Measurements from ENCODE around the gene ESAM. TPM values are rescaled to one million over a fixed set of nuclear protein-coding genes. Genes with fewer than 3 reads are reported as not detected.

Gene ESAM
- total RNA-seq, 4 donors from 2014 or later = 18.6 to 45.9 (median 33.0) TPM

GRCh38 chr11:124752471-124753102 lies 9.5 kb downstream of the ESAM start:
- Histone ChIP-seq H3K4me3 (no peak overlapping the region), H3K27me3 (peaks cover 0 to 97% of the 10 kb centered on the region in 2 donors), H3K9me3 (no peaks in the 10 kb centered on the region), H3K36me3 (no peaks in the 10 kb centered on the region), H3K4me1 (peaks cover 0 to 17% (median 0%) of the 10 kb centered on the region in 4 donors), H3K27ac (no peak overlapping the region)
- DNase-seq (ENCODE audit: low spot score in 2 of 2) = no peak
- TF ChIP-seq POLR2A (IDR thresholded peaks at IDR 0.05) = no peak
- no peak for TF ChIP-seq CTCF (IDR thresholded peaks at IDR 0.05)
- TF ChIP-seq EP300 (IDR thresholded peaks at IDR 0.05) = no peak
- 32 to 48% methylated on average over 10 of the region's 10 CpGs for WGBS, 2 donors

GRCh38 chr11:124751741-124752470 lies 10.2 kb downstream of the ESAM start, which contains the start of gene VSIG2:
TSS of gene VSIG2 (minus strand) at chr11:124752255. CDS start at chr11:124752137, 118 bp downstream.
- WGBS, 2 donors = 22 to 29% methylated on average over 26 to 35 of the region's 42 CpGs
- no peaks in the 10 kb centered on the region for H3K36me3 ChIP-seq
- no peak for DNase-seq (ENCODE audit: low spot score in 2 of 2)
- H3K27me3 ChIP-seq = peaks cover 0 to 97% of the 10 kb centered on the region in 2 donors
- peaks cover 0 to 24% (median 0%) of the 10 kb centered on the region in 4 donors for H3K4me1 ChIP-seq
- H3K27ac ChIP-seq = no peak within 1 kb of the TSS
- no peak within 1 kb of the TSS for H3K4me3 ChIP-seq
- H3K9me3 ChIP-seq = no peaks in the 10 kb centered on the region
- no peak for TF ChIP-seq EP300 (IDR thresholded peaks at IDR 0.05)
- no peak for TF ChIP-seq CTCF (IDR thresholded peaks at IDR 0.05)
- no peak for TF ChIP-seq POLR2A (IDR thresholded peaks at IDR 0.05)

GRCh38 chr11:124751391-124751740 lies 10.7 kb downstream of the ESAM start:
- H3K9me3 ChIP-seq = no peaks in the 10 kb centered on the region
- no peak overlapping the region for H3K27ac ChIP-seq
- H3K27me3 ChIP-seq = peaks cover 0 to 97% of the 10 kb centered on the region in 2 donors
- H3K4me1 ChIP-seq = peaks cover 0 to 29% (median 2%) of the 10 kb centered on the region in 4 donors
- no peak overlapping the region for H3K4me3 ChIP-seq
- whole genome bisulfite sequencing, 2 donors = 7 to 11% methylated on average over 5 of the region's 11 CpGs
- DNase-seq (ENCODE audit: low spot score in 2 of 2) = no peak
- no peaks in the 10 kb centered on the region for H3K36me3 ChIP-seq
- TF ChIP-seq EP300 (IDR thresholded peaks at IDR 0.05) (no peak), CTCF (IDR thresholded peaks at IDR 0.05) (no peak), POLR2A (IDR thresholded peaks at IDR 0.05) (no peak)

GRCh38 chr11:124749912-124750311 lies 12.2 kb downstream of the ESAM start:
- no peak for DNase-seq (ENCODE audit: low spot score in 2 of 2)
- H3K27me3 ChIP-seq = peaks cover 0 to 100% of the 10 kb centered on the region in 2 donors
- no peaks in the 10 kb centered on the region for H3K36me3 ChIP-seq
- H3K4me1 ChIP-seq = peaks cover 0 to 42% (median 10%) of the 10 kb centered on the region in 4 donors
- no peak overlapping the region for H3K4me3 ChIP-seq
- no peak for TF ChIP-seq EP300 (IDR thresholded peaks at IDR 0.05)
- TF ChIP-seq CTCF (IDR thresholded peaks at IDR 0.05) = no peak
- no peak for TF ChIP-seq POLR2A (IDR thresholded peaks at IDR 0.05)
- no peak overlapping the region for H3K27ac ChIP-seq
- H3K9me3 ChIP-seq = no peaks in the 10 kb centered on the region
- 35 to 86% methylated on average over 1 of the region's 1 CpG for WGBS, 2 donors

All from tibial nerve (tissue), 4 donors.